GM21526 (cell line): Measurements from ENCODE around the gene FAM181B.
A peak's percentile ranks its signal among the peaks of the same experiment; 100 is the strongest.

Experiments
- ATAC-seq: cut with Tn5 transposase; IDR thresholded peaks from one replicate; pipeline ENCODE4 v1.9.1; 2021; ENCODE audit warnings: moderate library complexity; ENCODE audit not compliant: unreplicated experiment, low FRiP score

The FAM181B gene

GRCh38 chr11:82734120-82734479 is 436 bp upstream of the FAM181B start:
- no peak for ATAC-seq

DNA sequence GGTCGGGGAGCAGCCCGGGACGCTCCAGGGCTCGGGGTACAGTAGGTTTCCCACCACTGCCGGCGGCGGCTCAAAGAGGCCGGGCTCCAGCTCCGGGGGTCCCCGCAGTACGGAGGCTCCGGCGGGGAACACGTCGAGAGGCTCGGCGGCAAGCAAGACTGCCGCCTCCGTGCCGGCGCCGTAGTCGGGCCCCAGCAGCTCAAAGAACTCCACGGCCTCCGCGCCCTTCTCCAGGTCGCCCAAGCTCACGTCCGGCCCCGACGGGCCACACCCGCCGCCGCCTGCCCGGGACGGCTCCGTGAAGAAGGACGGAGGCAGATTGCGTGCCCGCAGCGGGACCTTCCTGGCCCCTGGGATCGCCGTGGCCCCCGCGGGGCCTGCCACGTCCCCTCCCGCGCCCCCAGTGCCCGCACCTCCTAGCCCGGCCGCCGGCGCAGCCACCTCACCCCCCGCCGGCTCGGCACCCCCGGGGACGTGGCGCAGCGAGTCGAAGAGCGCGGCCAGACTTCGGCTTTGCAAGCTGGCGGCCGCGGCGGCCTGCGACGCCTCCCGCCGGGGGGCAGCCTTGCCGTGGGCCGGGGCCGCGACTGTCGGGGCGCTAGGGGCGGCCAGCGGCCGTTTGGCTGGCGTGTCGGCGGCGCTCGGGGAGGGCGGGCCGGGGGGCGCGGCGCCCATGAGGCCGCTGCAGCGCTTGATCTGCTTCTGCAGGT is 775 bp downstream of the FAM181B start:
- ATAC-seq: no peak

DNA sequence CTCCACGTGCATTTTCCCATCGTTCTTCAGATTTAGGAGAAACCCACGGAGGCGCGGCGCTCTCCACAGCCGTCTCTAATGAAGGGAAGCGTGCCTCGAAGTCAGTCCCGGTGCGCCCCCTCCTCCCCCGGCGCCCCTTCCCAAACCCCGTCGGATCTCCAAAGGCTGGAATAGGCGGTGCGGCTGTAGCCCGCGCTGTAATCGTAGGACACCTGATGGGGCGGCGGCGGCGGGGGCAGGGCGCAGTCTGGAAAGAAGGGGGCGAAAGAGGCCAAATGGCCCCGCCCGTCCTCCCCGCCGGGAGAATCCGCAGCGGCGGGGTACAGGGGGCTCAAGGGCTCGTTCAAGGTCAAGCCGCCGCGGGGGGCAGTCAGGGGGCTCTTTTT is 1.3 kb downstream of the FAM181B start:
- ATAC-seq: no peak

GRCh38 chr11:82731691-82732277 is 1.9 kb downstream of the FAM181B start:
- ATAC-seq: no peak

DNA sequence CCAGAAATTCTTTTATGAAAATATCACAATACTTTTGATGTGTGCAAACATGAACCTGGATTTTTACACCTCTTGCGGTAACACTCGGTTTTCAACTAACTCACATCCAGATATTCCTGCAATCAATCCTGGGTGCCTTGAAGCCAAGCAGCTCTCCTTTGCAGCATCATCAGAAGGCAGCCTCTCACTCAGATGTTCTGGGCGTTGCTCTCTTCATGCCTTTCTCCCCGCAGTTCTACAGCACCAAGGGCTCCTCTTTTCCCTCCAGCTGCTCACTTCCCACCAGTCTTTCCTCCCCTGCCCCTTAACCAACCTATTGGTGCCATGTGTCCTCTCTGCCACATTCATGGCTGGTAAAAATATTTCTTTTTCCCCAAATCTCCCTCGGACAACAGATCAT is 2.9 kb downstream of the FAM181B start:
- no peak for ATAC-seq

- no peak for ATAC-seq
Measured at GRCh38 chr11:82730286-82730685, 3.4 kb downstream of the FAM181B start.

DNA sequence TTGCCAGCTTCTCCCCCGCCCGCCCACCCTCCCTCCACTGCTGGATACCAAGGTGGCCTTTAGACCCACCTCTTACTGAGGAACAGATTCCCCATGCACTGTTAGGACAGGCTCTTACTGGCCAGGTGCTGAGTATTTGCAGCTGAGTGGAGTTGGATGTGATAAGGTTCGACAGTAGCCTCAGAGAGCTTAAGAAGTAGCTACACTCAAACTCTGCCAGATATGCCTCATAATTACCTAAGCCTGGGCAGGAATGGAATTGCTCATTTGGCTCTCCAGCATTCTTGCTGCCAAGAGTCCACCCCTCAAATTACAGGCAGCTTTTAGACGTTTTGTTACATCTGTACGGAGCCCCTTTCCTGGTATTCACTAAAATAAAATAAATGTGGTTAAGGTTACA is 9.6 kb downstream of the FAM181B start:
- ATAC-seq: no peak

- ATAC-seq: no peak
Measured at GRCh38 chr11:82722231-82722630, 11.4 kb downstream of the FAM181B start.

DNA sequence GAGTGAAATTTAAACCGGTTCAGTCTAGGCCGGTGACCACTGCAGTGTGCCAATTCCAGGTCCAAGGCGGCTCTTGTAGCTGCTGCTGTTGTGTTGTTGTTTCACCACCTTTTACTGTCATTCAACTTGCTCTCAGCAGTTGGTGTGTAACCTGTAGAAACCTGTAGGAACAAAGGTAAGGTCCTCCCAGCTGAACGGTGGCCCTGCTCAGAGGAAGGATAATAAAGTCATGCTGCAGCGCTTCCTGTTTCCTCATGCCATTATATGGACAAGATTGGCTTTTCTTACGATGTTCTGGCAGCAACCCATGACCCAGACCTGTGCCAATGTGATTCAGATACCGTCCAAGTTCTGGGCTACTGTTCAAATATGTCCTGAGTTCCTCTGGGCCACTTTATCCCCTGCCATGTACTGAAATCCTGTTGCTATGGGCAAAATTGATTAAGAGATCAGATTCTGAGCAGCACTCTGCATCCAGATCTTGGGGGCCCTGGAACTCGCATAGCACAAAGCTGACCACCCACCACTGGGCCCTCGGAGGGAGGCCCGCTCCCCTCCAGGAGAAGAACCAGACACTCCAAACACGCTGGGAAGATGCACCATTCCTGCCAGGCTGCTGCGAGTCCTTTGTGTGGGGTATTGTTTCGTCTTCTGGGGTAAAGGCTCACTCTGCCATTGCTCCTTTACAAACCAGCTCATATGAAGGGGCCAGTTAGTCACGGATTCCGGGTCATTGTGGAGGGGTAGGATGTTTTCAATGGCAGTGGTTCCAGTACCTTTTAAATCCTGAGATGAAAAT is 13.2 kb downstream of the FAM181B start:
- ATAC-seq: no peak

- no peak for ATAC-seq
Measured at GRCh38 chr11:82719361-82720105, 14.1 kb downstream of the FAM181B start.

DNA sequence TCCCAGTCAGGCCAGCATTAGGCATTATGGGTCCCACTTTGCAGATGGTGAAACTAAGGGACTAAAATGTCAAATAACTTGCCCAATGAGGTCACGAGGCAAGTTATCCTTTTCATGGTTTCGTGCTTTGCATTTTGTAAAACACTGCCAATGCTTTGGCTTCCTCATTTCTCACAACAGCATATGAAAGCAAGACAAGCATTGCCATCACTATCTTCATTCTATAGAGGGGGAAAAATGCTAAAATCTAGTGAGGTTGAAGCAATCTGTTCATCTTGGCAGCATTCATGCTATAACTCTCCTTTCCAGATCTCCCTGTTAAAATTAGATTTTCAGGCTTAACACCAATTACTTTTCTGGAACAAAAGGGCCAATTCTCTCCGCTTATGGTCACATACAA is 14.8 kb downstream of the FAM181B start:
- no peak for ATAC-seq

GRCh38 chr11:82718307-82718706 is 15.4 kb downstream of the FAM181B start:
- ATAC-seq: peak; percentile 73

- ATAC-seq: no peak
Measured at GRCh38 chr11:82714346-82715174, 19.1 kb downstream of the FAM181B start.

DNA sequence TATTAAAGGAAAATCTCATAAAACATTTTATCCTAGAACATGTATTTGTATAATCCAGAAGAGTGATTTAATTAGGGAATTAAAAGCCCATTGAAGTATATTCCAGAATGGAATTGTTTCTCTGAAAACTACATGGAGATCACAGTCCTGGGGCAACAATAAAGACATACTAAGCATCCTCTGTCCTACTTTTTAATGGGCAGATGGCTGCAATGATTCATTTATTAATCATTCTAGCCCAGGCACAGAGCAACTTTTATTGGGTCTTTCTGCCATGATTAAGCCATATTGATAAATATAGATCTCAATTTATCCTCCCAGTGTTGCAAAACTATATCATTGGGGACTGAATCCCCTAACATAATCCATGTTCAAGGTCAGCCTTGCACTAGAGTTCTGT is 22.0 kb downstream of the FAM181B start:
- ATAC-seq: no peak

DNA sequence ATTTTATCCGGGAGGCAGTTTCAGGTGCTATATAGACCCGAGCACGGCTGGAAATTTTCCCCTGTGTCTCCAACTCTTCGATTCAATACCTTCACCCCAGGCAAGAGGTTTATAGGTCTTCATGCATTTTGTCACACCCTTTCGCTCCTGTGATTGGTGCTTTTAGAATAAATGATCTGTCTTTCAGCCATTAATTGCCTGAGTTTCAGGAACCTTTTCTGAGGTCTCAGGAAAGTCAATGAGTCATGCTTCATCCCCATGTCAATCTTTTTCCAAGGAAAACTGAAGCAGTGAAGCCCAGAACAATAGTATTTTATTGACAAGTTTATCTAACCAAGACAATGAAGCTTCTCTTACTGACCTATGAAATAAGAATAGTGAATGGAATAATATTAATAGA is 29.9 kb downstream of the FAM181B start:
- no peak for ATAC-seq

DNA sequence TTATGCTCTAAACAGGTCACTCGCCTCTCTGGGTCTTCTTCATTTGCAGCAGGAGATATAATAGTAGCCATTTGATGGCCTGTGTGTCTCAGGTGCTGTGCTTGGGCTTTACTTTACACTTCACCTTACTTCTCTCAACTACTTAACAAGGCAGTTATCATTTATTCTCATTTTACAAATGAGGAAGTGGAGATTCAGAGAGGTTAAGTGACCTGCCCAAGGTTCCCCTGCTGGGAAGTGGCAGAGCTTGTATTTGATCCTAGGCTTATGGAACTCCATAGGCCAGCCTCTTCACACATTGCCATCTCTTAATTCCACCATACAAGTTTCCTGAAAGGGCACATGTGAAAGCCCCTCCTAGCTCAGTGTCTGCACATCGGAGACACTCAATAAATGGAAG is 30.4 kb downstream of the FAM181B start:
- ATAC-seq: no peak

DNA sequence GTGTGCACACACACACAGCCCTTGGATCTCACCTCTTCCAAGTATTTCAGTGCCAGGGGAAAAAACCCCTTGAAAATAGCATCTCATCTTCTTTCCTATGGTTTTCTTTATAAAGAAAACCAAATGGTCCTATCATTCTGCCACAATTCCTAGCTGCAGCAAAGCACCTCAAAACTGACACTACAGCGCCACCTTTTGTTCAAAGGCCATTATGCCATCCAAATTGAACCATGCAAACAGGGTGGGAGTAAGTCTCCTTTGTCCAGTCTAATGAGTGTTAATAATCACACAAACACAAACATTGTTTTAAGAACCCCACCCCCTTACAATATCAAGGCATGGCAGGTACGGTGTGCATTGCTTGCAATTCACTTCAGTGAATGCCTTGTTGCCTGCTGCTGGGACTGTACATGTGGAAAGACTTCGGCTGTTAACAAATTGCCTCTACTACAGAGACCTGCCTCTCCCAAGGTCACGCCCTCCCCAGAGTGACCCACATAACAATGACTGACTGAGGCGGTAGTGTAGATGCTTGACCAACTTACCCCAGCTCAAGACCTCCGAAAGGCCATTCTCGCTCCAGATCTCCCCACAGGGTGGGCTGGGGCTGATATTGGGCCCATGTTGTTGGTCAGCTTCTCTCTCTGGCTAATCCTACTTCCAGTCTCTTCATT is 31.7 kb downstream of the FAM181B start:
- ATAC-seq: no peak

DNA sequence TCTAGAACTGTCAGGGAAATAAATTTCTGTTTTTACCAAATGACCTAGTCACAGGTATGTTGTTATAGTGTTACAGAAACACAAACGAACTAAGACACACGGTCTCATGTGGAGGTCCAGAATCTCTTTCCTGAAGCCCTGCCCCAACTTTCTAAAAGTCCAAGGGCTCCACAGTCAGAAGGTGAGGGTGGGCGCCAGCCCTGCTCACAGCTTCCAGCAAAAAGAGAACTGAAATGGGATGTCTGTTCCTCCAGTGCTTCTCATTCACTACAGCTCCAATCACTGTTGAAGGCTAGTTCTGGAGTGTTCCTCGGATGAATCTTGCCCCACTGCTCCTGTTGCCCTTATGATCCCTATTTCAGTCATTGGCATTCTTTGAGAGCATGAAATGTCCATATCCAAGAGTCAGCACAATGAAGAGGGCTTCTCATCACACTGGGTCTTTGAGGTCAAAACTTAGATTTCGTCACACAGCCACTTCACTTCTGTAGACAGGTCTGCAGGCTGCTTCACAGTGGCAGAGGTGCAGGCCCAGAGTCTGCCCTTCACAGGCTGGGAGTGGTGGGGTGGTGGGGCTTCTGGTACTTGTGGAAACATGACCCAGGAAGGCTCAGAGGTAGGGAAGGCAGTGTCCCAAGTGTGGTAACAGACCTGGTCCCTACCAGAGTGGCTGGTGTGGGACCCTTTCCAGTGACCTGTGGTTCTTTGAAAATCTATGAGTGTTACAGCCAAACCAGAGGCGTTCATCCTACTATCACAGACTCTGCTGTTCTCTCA is 34.9 kb downstream of the FAM181B start:
- ATAC-seq: no peak

- ATAC-seq: no peak
Measured at GRCh38 chr11:82692981-82693380, 40.7 kb downstream of the FAM181B start.
